ENCODE measurements around the gene NDUFB2.

GRCh38 chr7:140744005-140744404 is 47.5 kb downstream of the NDUFB2 start:
- TF ChIP-seq TAF1 (IDR thresholded peaks at IDR 0.05; ENCODE audit: borderline replicate concordance, insufficient read depth, low read length), result no peak
- TF ChIP-seq POLR2AphosphoS5 (IDR thresholded peaks at IDR 0.05; ENCODE audit: low read depth, low read length), result no peak

Data from PFSK-1 (cell line).